ENCODE data around the gene ARL14EPL. TPM values are rescaled to one million over a fixed set of nuclear protein-coding genes. Genes with fewer than 3 reads are reported as not detected.

The ARL14EPL gene
- total and polyA plus RNA-seq, 7 donors: 0.03 to 0.08 TPM; not detected in 5

GRCh38 chr5:116042375-116042774 is 10.1 kb downstream of the ARL14EPL start:
- H3K36me3 ChIP-seq (ENCODE audit: insufficient read depth in 1 of 2, low read depth in 1 of 2): no peaks in the 10 kb centered on the region
- H3K9me3 ChIP-seq: no peaks in the 10 kb centered on the region
- H3K4me3 ChIP-seq: no peak overlapping the region
- no peak for TF ChIP-seq CTCF (IDR thresholded peaks at IDR 0.05)
- H3K27ac ChIP-seq: no peak overlapping the region
- no peaks in the 10 kb centered on the region for H3K27me3 ChIP-seq (ENCODE audit: insufficient read depth in 3 of 3, low read length in 2 of 3)
- H3K4me1 ChIP-seq: no peaks in the 10 kb centered on the region
- ATAC-seq (no peak), DNase-seq (no peak)
- intact Hi-C loops (cut with DNase I): no loop called here

- ATAC-seq (no peak), DNase-seq (no peak)
- Histone ChIP-seq H3K27me3 (ENCODE audit: insufficient read depth in 3 of 3, low read length in 2 of 3) (no peaks in the 10 kb centered on the region), H3K4me1 (no peaks in the 10 kb centered on the region), H3K9me3 (no peaks in the 10 kb centered on the region), H3K36me3 (ENCODE audit: insufficient read depth in 1 of 2, low read depth in 1 of 2) (no peaks in the 10 kb centered on the region), H3K27ac (no peak overlapping the region), H3K4me3 (no peak overlapping the region)
- no peak for TF ChIP-seq CTCF (IDR thresholded peaks at IDR 0.05)
- 70 to 73% (median 73%) methylated on average over 3 of the region's 3 CpGs for WGBS, 3 donors
- intact Hi-C loops (cut with DNase I): no loop called here
Observed at GRCh38 chr5:116044073-116044472, 11.8 kb downstream of the ARL14EPL start.

- H3K36me3 ChIP-seq (ENCODE audit: insufficient read depth in 1 of 2, low read depth in 1 of 2): no peaks in the 10 kb centered on the region
- DNase-seq: no peak
- H3K27ac ChIP-seq: no peak overlapping the region
- no peaks in the 10 kb centered on the region for H3K27me3 ChIP-seq (ENCODE audit: insufficient read depth in 3 of 3, low read length in 2 of 3)
- TF ChIP-seq CTCF (IDR thresholded peaks at IDR 0.05): no peak
- intact Hi-C loops (cut with DNase I): no loop called here
- 69 to 84% (median 73%) methylated on average over 2 of the region's 2 CpGs for WGBS, 3 donors
- no peaks in the 10 kb centered on the region for H3K4me1 ChIP-seq
- H3K9me3 ChIP-seq: no peaks in the 10 kb centered on the region
- no peak overlapping the region for H3K4me3 ChIP-seq
- no peak for ATAC-seq
Observed at GRCh38 chr5:116045821-116046220, 13.5 kb downstream of the ARL14EPL start.

GRCh38 chr5:116046261-116046660 is 14.0 kb downstream of the ARL14EPL start:
- DNase-seq (no peak), ATAC-seq (no peak)
- Histone ChIP-seq H3K4me3 (no peak overlapping the region), H3K27me3 (ENCODE audit: insufficient read depth in 3 of 3, low read length in 2 of 3) (no peaks in the 10 kb centered on the region), H3K27ac (no peak overlapping the region), H3K36me3 (ENCODE audit: insufficient read depth in 1 of 2, low read depth in 1 of 2) (no peaks in the 10 kb centered on the region), H3K9me3 (no peaks in the 10 kb centered on the region), H3K4me1 (no peaks in the 10 kb centered on the region)
- intact Hi-C loops (cut with DNase I): no loop called here
- no peak for TF ChIP-seq CTCF (IDR thresholded peaks at IDR 0.05)
- WGBS, 3 donors: 84 to 93% (median 85%) methylated on average over 3 of the region's 3 CpGs

- WGBS, 3 donors: 67 to 85% (median 83%) methylated on average over 2 of the region's 2 CpGs
- DNase-seq: no peak
- H3K4me3 ChIP-seq: no peak overlapping the region
- H3K27ac ChIP-seq: no peak overlapping the region
- H3K27me3 ChIP-seq (ENCODE audit: insufficient read depth in 3 of 3, low read length in 2 of 3): no peaks in the 10 kb centered on the region
- TF ChIP-seq CTCF (IDR thresholded peaks at IDR 0.05): no peak
- no peaks in the 10 kb centered on the region for H3K4me1 ChIP-seq
- intact Hi-C loops (cut with DNase I): no loop called here
- ATAC-seq: no peak
- no peaks in the 10 kb centered on the region for H3K36me3 ChIP-seq (ENCODE audit: insufficient read depth in 1 of 2, low read depth in 1 of 2)
- H3K9me3 ChIP-seq: no peaks in the 10 kb centered on the region
Observed at GRCh38 chr5:116046823-116047222, 14.6 kb downstream of the ARL14EPL start.

All from psoas muscle (tissue), 8 donors.